WTC11 (cell line): ENCODE measurements around the gene KIAA0930.

Experiments
- AFF4 ChIP-seq: sonication (generic); formaldehyde crosslinking; IDR thresholded peaks from 2 replicates; pipeline ENCODE4 v1.8.1; 2023; ENCODE audit warnings: mild to moderate bottlenecking, missing genetic modification reagents, borderline replicate concordance
- CTCF ChIP-seq: fragments of 200-600 bp; IDR thresholded peaks from 2 replicates; pipeline ENCODE4 v1.8.0; 2022; ENCODE audit warnings: antibody characterized with exemption
- NR3C1 ChIP-seq: sonication (generic); formaldehyde crosslinking; conservative IDR thresholded peaks from 2 replicates; pipeline ENCODE4 v1.8.1; 2023; ENCODE audit warnings: low read depth, mild to moderate bottlenecking, missing genetic modification reagents
- ZBTB43 ChIP-seq: sonication (generic); formaldehyde crosslinking; IDR thresholded peaks from 2 replicates; pipeline ENCODE4 v1.8.1; 2023; ENCODE audit warnings: mild to moderate bottlenecking, missing genetic modification reagents
- ZNF121 ChIP-seq: sonication (generic); formaldehyde crosslinking; IDR thresholded peaks from 2 replicates; pipeline ENCODE4 v1.8.0; 2023; ENCODE audit warnings: missing genetic modification reagents

- no peak for TF ChIP-seq ZNF121 (CRISPR knock-in tag)
- TF ChIP-seq ZBTB43 (CRISPR knock-in tag): no peak
- TF ChIP-seq CTCF: no peak
- no peak for TF ChIP-seq AFF4 (CRISPR knock-in tag)
- no peak for TF ChIP-seq NR3C1 (CRISPR knock-in tag)
Measured at GRCh38 chr22:45235851-45236342, 4.8 kb downstream of the KIAA0930 start.
